Stomach smooth muscle (tissue), 2 donors: ENCODE results near the gene TCIRG1.
"Not testable (repeated sequence)": the region's sequence is repeated elsewhere in the genome, so short reads cannot be mapped to it uniquely, and the experiment has no call there.

ENCODE experiments used
- H3K27ac ChIP-seq: one replicate; pipeline ENCODE4 v1.7.0; 2013; ENCODE audit warnings: mild to moderate bottlenecking, low read length, inconsistent platforms
- H3K27me3 ChIP-seq, 2 donors: one replicate each; pipeline ENCODE4 v1.7.0; 2013; ENCODE audit warnings: low read length in 2 of 2; ENCODE audit not compliant: insufficient read depth in 2 of 2, control insufficient read depth in 1 of 2
- H3K36me3 ChIP-seq, 2 donors: one replicate each; pipeline ENCODE4 v1.7.0; 2013; ENCODE audit warnings: low read length in 2 of 2; ENCODE audit not compliant: control insufficient read depth in 2 of 2, insufficient read depth in 2 of 2
- H3K4me1 ChIP-seq: one replicate; pipeline ENCODE4 v1.7.0; 2013; ENCODE audit warnings: low read length; ENCODE audit not compliant: control insufficient read depth, insufficient read depth
- H3K4me3 ChIP-seq, 2 donors: one replicate each; pipeline ENCODE4 v1.7.0; 2013; ENCODE audit warnings: low read length in 2 of 2
- H3K9ac ChIP-seq, 2 donors: one replicate each; pipeline ENCODE4 v1.7.0; 2013; ENCODE audit warnings: low read length in 2 of 2, mild to moderate bottlenecking in 1 of 2
- H3K9me3 ChIP-seq, 2 donors: one replicate each; pipeline ENCODE4 v1.7.0; 2013; ENCODE audit warnings: low read length in 2 of 2; ENCODE audit not compliant: control insufficient read depth in 2 of 2
- donor health status: healthy.
- donor health status: Pancreatic carcinoma.

Gene TCIRG1

DNA sequence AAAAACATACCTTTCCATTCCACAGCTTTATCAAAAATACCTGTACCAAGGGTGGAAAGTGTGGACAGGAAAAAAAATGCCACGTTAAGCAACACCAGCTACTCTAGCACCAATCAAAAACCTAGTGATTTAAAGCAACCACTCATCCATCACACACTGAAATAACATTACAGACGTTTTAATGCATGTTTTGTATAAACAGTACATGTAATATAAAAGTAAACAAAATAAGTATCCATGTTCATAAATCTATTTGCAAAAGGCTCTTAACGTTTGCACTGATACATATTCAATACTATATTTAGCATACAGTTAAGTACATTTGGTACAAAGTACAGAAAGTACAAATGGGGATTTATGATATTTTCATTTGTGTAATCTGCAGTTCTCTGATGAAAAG, 43.7 kb downstream of the TCIRG1 start:
- no peaks in the 10 kb centered on the region for H3K27me3 ChIP-seq
- H3K4me1 ChIP-seq = peaks cover 6% of the 10 kb centered on the region
- peaks cover 2 to 12% of the 10 kb centered on the region in 2 donors for H3K36me3 ChIP-seq
- no peaks in the 10 kb centered on the region for H3K9me3 ChIP-seq
- no peak overlapping the region for H3K27ac ChIP-seq
- H3K4me3 ChIP-seq = peak overlapping the region in 1 of 2 donors; percentile 15
- no peak overlapping the region for H3K9ac ChIP-seq

DNA sequence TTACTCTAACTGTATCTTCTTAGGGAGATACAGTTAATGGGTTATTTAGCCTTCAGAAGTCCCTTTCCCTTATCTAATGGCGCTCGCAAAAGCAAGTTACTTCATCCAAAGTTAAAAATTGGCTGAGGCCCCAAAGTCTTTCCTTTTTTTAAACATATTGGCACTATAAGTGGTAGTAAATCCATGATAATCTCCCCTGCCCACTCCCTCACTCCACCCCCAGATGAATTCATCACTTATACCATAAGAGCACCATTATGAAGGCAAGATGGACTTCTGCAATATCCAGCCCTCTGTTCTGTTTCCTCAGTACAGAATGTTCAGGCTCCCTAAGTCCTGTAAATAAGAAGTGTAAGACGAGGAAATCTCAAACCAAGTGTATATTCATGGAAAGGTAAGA, 44.7 kb downstream of the TCIRG1 start:
- Histone ChIP-seq H3K27me3 (no peaks in the 10 kb centered on the region), H3K9me3 (no peaks in the 10 kb centered on the region), H3K9ac (no peak overlapping the region), H3K36me3 (peaks cover 2 to 8% of the 10 kb centered on the region in 2 donors), H3K4me1 (peaks cover 6% of the 10 kb centered on the region), H3K4me3 (no peak overlapping the region), H3K27ac (no peak overlapping the region)

DNA sequence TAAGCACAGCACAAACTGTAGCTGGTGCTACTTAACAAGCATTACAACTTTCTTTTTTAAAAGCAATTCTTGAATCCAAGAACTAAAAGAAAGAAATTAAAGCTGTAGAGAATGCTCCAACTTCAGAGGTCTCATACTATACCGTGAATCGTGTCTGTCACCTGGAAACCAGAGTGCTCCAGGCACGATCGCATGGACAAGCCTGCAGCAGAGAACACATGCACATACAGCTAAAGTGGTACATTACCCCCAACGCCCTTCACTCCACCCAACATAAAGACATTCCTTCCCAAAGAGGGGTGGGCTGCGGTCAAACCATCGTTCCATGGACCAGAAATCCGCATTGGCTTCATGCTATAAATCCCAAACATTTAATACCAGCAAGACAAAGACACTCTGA, 50.9 kb downstream of the TCIRG1 start:
- H3K27ac ChIP-seq = no peak overlapping the region
- no peaks in the 10 kb centered on the region for H3K9me3 ChIP-seq
- H3K9ac ChIP-seq = no peak overlapping the region
- no peaks in the 10 kb centered on the region for H3K4me1 ChIP-seq
- no peaks in the 10 kb centered on the region for H3K27me3 ChIP-seq
- no peak overlapping the region for H3K4me3 ChIP-seq
- H3K36me3 ChIP-seq = peaks cover 0 to 2% of the 10 kb centered on the region in 2 donors

DNA sequence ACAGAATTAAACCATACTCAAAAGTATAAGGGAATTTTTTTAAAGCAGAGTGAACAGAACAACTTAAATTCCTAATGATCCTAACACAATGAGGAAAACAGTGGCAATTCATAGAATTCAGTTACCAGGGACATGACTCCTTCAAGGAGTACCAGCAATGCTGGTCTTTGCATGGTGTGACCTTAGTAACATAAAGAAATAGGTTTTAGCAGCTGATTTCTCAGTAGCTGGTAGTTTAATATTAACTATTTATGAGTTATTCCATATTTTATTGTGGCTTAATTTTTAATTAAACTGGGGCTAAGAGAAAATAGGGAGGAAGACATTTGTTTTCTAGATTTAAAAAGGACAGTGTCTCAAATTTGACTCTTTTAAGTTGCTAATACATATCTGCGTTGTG, 51.5 kb downstream of the TCIRG1 start:
- Histone ChIP-seq H3K9me3 (no peaks in the 10 kb centered on the region), H3K4me3 (no peak overlapping the region), H3K36me3 (peaks cover 0 to 2% of the 10 kb centered on the region in 2 donors), H3K27me3 (no peaks in the 10 kb centered on the region), H3K9ac (no peak overlapping the region), H3K4me1 (no peaks in the 10 kb centered on the region), H3K27ac (no peak overlapping the region)

- H3K4me3 ChIP-seq = no peak overlapping the region
These were observed 51.9 kb downstream of the TCIRG1 start for GRCh38 chr11:68090706-68091105.

DNA sequence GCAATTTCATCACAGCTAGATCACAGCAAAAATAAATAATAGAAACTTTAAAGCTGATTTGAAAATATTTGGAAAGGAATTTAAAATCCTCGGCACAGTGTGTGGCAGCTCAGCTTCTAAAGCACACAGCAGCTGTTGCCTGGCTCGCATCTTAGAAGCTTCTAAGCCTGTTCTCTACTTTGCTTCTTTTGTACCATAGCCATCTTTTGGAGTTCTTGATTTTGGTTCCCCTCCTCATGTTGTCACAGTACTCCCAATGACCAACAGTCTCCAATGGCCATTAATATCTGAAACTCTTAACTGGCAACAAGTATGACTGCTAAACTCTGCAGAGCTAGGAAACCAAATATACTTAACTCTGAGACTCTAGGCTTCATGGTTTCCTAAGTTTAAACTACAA, 53.6 kb downstream of the TCIRG1 start:
- H3K36me3 ChIP-seq = peaks cover 0 to 2% of the 10 kb centered on the region in 2 donors
- H3K27ac ChIP-seq = no peak overlapping the region

More at GRCh38 chr11:68090706-68091105, 51.9 kb downstream of the TCIRG1 start:
- Histone ChIP-seq H3K9me3 (no peaks in the 10 kb centered on the region), H3K27me3 (no peaks in the 10 kb centered on the region), H3K9ac (no peak overlapping the region), H3K36me3 (peaks cover 0 to 2% of the 10 kb centered on the region in 2 donors), H3K27ac (no peak overlapping the region), H3K4me1 (no peaks in the 10 kb centered on the region)

GRCh38 chr11:68092946-68093345, 54.1 kb downstream of the TCIRG1 start:
- not testable (repeated sequence) for H3K9me3 ChIP-seq, H3K36me3 ChIP-seq, H3K9ac ChIP-seq, H3K4me1 ChIP-seq, H3K27ac ChIP-seq, H3K4me3 ChIP-seq, H3K27me3 ChIP-seq

More for the DNA sequence above, 53.6 kb downstream of the TCIRG1 start:
- no peak overlapping the region for H3K9ac ChIP-seq
- H3K4me3 ChIP-seq = no peak overlapping the region
- H3K27me3 ChIP-seq = no peaks in the 10 kb centered on the region
- no peaks in the 10 kb centered on the region for H3K4me1 ChIP-seq
- no peaks in the 10 kb centered on the region for H3K9me3 ChIP-seq

GRCh38 chr11:68093565-68093964, 54.7 kb downstream of the TCIRG1 start:
- Histone ChIP-seq H3K9me3 (no peaks in the 10 kb centered on the region), H3K36me3 (peaks cover 0 to 2% of the 10 kb centered on the region in 2 donors), H3K4me3 (no peak overlapping the region), H3K27me3 (no peaks in the 10 kb centered on the region), H3K9ac (no peak overlapping the region), H3K27ac (no peak overlapping the region), H3K4me1 (no peaks in the 10 kb centered on the region)

DNA sequence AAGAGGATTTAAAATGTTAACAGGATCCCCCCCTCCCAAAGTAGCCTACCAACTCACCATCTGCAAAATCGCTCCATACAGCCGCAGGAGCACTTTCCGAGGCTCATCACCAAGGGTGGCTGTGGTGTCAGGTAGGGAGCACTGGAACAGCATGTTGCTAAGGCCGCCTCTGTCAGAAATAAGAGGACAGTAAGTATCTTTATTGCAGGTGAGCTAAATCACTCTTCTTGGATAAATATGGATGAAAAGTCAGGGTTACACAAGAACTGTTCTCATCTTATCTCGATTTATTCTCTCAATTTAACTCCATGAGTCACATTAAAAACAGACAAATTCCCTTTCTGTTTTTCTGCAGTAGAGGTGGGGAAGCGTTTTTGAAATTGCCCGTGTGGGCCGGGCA, 58.1 kb downstream of the TCIRG1 start:
- H3K27ac ChIP-seq = no peak overlapping the region

GRCh38 chr11:68099057-68099456, 60.2 kb downstream of the TCIRG1 start:
- no peaks in the 10 kb centered on the region for H3K36me3 ChIP-seq
- peak overlapping the region; percentile 18 for H3K27ac ChIP-seq
- no peaks in the 10 kb centered on the region for H3K27me3 ChIP-seq
- H3K9me3 ChIP-seq = no peaks in the 10 kb centered on the region
- H3K4me3 ChIP-seq = no peak overlapping the region
- no peak overlapping the region for H3K9ac ChIP-seq
- peaks cover 6% of the 10 kb centered on the region for H3K4me1 ChIP-seq

More for the DNA sequence above, 58.1 kb downstream of the TCIRG1 start:
- no peaks in the 10 kb centered on the region for H3K36me3 ChIP-seq
- no peak overlapping the region for H3K4me3 ChIP-seq
- no peak overlapping the region for H3K9ac ChIP-seq
- H3K4me1 ChIP-seq = peaks cover 6% of the 10 kb centered on the region
- no peaks in the 10 kb centered on the region for H3K9me3 ChIP-seq
- H3K27me3 ChIP-seq = no peaks in the 10 kb centered on the region

- Histone ChIP-seq H3K4me3 (peak overlapping the region in 1 of 2 donors; percentile 54), H3K36me3 (no peaks in the 10 kb centered on the region)
These were observed 60.9 kb downstream of the TCIRG1 start for GRCh38 chr11:68099474-68100405.

More at GRCh38 chr11:68099474-68100405, 60.9 kb downstream of the TCIRG1 start:
- H3K4me1 ChIP-seq = peaks cover 6% of the 10 kb centered on the region
- H3K9ac ChIP-seq = peak overlapping the region in 1 of 2 donors; percentile 36
- H3K27me3 ChIP-seq = no peaks in the 10 kb centered on the region
- peak overlapping the region; percentile 18 for H3K27ac ChIP-seq
- H3K9me3 ChIP-seq = no peaks in the 10 kb centered on the region
